Left lobe of liver (tissue), 2 donors: ENCODE measurements around the gene HDAC1. TPM values are rescaled to one million over a fixed set of nuclear protein-coding genes. Genes with fewer than 3 reads are reported as not detected.
"Not testable (repeated sequence)": the region's sequence is repeated elsewhere in the genome, so short reads cannot be mapped to it uniquely, and the experiment has no call there.

Source experiments
- ATAC-seq: fragments of 200-7000 bp; cut with Tn5 transposase; one replicate; pipeline ENCODE4 v1.9.1; 2020; ENCODE audit warnings: mild to moderate bottlenecking, moderate library complexity
- DNase-seq: peaks from one replicate; pipeline ENCODE4 v3.0.0-alpha.2; 2020; ENCODE audit warnings: low spot score
- total RNA-seq: library from RNA; stranded (reverse); gene quantifications from one replicate; pipeline ENCODE4 v1.2.1, GENCODE V29; 2021
- donor health status: DM: no; HTN: no; CAD: no; lungs with moderate emphysema.
- donor health status: DM: no; HTN: yes; CAD: no.

Gene HDAC1
- total RNA-seq, 1 donor from 2014 or later = 29.8 TPM

DNA sequence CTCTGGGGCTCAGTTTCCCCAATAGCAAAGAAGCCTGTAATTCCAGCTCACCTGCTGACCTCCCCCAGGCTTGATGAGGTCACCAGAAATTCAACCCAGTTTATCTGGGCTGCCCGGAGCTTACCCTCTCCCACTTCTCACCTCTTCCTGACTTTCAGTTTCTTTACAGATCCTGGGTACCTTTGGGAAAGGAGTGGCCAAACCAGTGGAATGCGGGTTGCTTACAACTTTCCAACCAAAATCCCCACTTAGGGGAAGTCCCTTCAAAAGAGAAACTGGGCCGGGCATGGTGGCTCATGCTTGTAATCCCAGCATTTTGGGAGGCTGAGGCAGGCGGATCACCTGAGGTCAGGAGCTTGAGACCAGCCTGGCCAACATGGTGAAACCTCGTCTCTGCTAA lies 50.1 kb downstream of the HDAC1 start:
- no peak for ATAC-seq

DNA sequence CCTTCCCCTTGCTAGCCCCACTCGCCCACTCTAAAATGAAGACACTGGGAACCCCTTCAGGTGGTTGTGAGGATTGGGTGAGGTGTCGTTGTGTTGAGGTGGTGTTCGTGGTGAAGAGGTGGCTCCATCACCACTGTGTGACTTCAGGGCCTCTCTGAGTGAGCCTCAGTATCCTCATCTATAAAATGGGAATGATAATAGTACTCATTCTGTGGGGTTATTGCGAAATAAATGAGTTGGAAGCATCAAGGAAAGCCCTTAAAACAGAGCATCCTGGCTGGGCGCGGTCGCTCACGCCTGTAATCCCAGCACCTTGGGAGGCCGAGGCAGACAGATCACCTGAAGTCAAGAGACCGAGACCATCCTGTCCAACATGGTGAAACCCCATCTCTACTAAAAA lies 50.8 kb downstream of the HDAC1 start:
- DNase-seq (no peak), ATAC-seq (no peak)

More for the DNA sequence above, 50.1 kb downstream of the HDAC1 start:
- no peak for DNase-seq

DNA sequence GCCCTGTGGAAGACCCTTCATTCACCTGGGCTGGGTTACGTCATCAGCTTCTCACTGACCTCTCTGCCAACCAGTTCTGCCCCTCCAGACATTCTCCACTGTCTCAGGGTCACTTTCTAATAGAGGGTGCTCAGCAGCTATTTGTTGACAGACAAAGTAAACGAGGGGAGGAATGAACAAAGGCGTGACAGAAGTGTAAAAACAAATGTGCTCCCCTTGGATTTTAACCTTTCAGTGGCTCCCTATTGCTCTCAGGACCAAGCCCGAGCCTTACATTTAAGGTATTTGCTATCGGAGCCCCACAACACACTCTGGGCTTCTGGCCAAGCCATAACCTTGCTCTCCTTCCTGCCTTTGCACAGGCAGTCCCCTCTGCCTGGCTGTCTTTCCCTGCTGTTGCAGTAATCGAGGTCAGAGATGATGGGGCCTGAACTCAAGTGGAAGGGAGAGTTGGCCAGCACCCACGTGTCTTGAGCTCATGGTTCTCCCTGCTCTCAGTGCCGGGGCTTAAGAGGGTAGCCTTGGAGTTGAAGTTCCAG lies 53.5 kb downstream of the HDAC1 start:
- ATAC-seq (peak; percentile 54), DNase-seq (no peak)

DNA sequence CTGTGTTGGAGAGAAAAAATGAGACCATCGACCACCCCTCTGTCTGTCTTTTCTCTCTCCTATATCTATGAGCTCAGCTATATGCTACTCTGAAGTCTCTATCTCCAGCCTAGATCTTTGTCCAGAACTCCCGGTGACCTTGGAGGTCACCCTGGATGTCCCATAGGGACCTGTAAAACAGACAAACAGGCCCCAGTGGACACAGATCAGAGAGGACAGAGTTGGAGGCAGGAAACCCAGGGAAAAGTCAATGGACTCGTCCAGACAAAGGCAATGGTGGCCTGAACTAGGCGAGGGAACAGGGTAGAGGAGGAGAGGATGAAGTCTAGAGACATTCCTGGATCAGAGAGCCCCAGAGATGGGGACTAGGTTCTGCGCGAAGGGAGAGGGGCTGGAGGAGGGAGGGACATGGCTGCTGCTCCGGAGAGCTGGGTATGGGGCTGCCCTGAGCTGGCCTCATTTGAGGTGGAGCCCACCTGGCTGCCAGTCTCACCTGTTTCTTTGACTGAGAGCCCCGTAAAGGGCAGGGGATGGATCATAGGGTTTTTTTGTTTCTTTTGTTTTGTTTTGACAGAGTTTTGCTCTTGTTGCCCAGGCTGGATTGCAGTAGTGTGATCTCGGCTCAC lies 54.8 kb downstream of the HDAC1 start:
- DNase-seq (no peak), ATAC-seq (no peak)

DNA sequence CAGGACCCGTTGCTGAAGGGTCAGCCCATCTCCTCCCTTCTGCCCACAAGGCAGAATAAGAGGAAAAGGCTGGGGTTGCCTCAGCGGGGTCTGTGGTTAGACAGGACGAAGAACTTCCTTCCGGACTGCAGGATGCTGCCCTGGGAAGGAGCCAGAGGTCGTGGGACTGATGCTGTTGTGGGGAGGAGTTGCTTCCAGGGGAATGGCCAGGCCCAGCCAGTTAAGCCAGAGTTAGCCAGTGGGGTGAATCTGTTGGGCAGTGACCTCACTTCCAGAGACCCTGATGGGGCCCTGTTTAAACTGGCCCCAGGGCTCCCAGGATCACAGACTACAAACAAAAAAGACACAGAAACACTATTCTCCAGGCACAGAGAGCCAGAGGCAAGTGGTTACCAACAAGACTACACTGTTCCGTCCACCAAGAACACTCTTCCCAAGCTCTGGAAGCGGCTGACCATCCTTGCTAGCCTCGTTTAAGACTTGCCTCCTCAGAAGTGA lies 57.4 kb downstream of the HDAC1 start:
- ATAC-seq (peak; percentile 2), DNase-seq (peak; percentile 68)

DNA sequence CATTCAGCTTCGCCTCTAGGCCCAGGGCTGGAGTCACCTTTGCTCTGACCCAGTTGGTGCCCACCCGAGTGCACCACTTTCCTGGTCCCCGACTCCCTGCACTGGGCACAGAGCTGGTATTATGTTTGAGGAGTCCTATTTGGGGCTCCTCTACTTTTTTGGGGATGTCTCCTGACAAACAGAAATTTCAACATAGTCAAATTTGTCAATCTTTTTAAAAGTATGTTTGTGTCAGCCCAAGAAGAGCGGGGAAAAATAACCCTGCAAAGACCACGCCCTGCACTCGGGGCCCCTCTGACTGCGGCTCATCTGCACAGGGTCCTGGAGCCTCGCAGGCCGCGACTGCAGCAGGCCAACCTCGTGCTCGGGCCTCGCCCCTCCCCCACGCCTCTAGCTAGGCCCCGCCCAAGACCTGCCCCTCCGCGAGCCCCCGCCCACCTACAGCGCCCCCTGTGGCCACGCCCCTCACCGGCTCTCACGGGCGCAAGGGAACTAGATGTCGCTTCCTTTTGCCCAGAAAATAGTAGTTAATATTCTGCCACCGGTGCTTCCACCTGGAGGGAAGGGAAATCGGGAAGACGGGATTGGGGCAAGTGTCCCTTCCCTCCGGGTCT lies 59.0 kb downstream of the HDAC1 start:
- DNase-seq (no peak), ATAC-seq (peak; percentile 73)

DNA sequence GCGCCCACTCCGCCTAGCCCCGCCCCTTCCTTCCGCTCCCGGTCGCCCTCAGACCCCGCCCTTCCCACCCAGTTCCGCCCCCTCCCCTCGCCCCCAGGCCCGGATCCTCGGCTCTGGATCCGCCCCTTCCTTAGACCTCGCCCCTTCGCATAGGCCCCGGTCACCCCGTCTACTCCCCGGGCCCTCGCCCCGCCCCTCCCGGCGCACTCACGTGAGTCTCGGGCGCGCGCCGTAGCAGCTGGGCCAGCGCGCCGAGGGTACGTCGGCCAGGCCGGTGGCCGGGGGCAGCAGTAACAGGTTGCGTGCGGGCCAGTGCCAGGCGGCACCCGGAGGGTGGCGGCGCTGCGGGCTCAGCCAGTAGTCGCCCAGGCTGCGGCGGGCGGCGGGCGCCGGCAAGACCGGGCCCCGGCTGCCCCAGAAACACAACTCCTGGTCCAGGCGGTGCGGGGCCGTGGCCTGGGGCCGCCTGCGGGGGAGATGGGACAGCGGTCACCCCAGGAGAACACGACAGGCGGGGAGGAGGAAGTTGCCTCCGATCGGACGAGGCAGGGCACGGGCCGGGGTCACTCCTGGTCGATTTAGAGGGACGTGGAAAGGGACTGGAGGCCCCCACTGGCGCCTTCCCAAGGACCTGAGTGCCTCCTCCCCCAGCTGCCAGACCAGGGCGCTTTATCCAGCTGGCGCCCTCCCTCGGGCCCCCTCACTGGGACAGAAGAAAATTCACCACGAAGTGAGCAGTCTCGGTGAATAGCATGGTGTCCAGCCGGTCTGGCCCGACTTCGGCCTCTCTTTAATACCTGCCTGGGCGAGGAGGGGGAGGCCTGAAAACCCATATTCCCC lies 59.7 kb downstream of the HDAC1 start:
- ATAC-seq = peak; percentile 92
- peak; percentile 96 for DNase-seq

DNA sequence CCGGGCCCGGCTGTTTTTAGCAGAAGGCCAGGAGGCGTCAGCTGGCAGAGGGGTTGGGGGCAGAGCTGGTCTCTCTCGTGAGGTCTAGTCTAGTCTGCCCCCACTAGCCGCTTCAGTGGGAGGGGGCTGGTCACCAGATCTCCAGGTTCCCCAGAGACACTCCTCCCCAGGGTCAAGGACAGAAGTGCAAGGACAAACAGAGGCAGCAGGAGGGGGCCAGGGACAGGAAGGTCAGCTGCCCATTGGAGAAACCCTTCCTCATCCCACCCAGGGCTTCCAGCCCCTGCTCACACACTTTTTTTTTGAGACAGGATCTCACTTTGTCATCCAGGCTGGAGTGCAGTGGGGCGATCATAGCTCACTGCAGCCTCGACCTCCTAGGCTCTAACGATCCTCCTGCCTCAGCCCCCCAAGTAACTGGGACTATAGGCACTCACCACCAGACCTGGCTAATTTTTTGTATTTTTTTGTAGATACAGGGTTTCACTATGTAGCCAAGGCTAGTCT lies 60.4 kb downstream of the HDAC1 start:
- DNase-seq = no peak
- ATAC-seq = no peak

DNA sequence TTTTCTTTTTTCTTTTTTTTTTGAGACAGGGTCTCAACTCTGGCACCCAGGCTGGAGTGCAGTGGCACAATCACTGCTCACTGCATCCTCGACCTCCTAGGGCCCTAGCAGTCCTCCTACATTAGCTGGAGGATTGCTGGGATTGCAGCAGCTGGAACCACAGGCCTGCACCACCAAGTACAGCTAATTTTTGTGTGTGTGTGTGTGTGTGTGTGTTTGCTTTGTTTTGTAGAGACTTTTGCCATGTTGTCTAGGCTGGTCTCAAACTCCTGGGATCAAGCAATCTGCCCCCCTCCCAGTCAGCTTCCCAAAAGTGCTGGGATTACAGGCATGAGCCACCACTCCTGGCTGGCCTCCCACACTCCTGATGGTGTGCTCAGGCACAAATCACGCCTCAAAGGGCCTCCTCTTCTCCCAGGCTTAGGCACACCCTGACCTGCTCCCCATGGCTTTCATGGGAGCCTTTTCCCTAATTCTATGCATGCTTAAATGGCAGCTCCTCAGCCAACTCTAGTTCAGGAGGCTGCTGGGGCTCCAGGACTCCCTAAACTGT lies 61.0 kb downstream of the HDAC1 start:
- no peak for ATAC-seq
- no peak for DNase-seq

DNA sequence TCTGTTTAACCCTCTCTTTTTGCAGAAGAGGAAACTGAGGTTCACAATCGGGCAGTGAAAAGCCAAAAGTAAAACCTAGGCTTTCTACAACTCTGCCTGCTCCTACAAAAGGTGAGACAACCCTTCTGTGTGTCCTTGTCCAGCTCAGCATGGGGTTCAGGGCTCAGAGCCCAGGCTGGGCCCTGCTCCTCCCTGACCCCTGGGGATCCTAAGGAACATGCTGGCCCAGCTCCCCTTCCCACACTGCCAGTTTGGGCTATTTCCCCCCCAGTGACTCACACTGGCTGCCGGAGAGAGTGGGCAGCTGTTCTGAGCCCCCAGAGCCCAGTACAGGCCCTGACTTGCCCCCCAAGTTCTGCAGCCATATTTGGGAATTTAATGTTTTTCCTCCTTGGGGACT lies 61.5 kb downstream of the HDAC1 start:
- no peak for ATAC-seq
- DNase-seq = no peak

DNA sequence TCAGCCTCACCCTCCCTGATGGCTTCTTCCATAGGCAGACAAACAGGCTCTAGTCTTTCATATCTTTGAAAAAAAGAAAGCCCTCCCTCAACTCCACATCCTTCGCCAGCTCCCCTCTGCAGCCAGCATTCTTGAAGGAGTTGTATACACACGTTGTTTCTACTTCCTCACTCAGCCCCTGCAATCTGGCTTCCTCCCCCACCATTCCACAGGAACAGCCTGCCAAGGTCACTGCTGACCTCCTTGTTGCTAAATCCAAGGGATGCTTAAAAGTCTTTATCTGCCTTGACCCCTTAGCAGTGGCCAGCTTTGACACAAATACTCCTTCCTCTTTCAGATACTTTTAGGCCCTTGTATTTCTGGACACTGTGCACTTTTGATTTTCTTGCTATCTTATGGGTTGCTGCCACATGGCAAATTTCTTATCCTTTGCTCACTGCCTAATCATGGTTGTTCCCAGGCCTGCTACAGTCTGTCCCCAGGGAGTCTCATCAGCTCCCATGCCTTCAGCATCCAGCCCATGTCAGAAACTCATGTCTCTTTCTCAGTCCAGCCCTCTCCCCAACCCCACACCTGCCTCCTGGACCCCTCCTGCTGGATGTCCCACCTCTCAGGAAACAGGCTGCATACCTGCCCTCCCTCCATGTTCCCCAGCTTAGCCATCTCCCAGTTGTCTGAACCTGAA lies 62.1 kb downstream of the HDAC1 start:
- DNase-seq = no peak
- peak; percentile 3 for ATAC-seq

DNA sequence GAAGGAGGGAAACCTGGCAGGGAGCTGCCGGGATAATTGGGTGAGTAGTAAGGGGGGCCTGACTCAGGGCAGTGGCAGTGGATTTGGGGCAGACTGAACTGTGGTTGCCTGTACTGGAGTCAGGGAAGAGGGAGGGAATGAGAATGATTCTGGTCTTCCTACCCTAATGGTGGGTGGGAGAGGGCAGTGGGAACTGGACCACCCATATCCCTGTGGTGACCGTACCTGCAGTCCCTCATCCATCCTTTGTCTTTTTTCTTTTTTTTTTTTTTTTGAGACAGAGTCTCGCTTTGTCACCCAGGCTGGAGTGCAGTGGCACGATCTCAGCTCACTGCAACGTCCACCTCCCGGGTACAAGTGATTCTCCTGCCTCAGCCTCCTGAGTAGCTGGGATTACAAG lies 63.9 kb downstream of the HDAC1 start:
- DNase-seq, ATAC-seq: not testable (repeated sequence)

DNA sequence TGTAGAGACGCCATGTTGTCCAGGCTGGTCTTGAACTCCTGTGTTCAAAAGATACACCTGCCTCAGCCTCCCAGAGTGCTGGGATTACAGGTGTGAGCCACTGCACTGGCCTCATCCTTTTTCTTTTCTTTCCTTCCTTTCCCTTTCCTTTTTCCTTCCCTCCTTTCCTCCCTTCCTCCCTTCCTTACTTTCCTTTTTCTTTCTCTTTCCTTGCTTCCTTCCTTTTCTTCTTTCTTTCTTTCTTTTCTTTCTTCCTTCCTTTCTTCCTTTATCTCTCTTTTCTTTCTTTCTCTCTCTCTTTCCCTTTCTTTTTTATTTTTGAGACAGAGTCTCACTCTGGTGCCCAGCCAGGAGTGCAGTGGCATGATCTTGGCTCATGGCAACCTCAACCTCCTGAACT lies 64.6 kb downstream of the HDAC1 start:
- no peak for DNase-seq
- ATAC-seq = no peak

DNA sequence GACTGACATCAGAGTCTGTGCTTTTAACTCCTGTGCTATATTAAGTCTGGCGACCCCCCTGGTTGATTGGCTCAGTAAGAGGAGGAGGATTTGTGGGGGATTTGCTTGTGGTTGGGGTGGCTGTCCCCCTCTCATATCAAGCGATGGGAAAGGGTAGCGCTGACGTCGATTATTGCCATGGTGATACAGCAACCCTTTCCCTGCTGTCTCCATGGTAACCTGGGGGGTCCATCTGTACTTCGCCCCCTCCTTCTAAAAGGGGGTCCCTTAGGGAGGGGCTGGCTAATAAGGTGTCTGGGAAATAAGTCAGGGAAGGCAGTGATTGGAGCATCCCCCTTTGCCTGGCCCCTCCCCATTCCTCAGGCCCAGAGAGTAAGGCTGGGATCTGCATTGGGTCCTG lies 65.7 kb downstream of the HDAC1 start:
- ATAC-seq (no peak), DNase-seq (no peak)

DNA sequence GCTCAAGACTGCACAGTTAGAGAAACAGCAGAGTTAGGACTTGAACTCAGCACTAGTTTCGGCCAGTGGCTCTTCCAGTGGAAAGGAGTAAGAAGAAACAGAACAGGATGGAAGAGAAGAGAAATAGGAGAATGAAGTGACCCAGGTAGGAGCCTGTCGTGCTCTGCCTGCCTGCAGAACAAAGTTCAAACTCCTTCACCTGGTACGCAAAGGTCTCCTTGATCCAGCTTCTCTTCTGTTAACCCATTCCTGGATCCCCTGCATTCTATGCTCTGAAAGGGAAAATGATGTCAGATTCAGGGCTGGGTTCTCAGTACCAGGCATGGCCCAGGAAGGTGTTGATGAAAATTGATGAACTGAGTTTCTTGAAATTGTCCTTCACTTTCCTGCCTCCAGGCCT lies 66.6 kb downstream of the HDAC1 start:
- ATAC-seq (peak; percentile 21), DNase-seq (no peak)

DNA sequence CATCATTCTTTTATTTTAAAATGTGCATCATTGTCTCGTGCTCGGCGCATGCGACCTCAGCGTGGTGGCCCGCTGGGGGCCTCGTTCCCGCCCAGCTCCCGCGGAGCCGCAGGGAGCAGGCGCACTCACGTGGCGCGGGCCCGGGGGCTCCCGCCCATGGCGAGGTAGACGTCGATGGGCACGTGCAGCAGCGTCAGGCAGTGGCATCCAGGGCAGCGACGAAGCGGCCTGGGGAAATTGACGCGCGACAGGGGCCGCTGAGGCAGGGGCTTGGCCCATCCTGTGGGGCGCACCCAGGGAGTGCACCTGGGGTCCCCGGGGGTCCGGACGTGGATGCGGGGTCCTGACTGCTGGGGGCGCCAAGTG lies 69.4 kb downstream of the HDAC1 start:
- DNase-seq (no peak), ATAC-seq (no peak)

DNA sequence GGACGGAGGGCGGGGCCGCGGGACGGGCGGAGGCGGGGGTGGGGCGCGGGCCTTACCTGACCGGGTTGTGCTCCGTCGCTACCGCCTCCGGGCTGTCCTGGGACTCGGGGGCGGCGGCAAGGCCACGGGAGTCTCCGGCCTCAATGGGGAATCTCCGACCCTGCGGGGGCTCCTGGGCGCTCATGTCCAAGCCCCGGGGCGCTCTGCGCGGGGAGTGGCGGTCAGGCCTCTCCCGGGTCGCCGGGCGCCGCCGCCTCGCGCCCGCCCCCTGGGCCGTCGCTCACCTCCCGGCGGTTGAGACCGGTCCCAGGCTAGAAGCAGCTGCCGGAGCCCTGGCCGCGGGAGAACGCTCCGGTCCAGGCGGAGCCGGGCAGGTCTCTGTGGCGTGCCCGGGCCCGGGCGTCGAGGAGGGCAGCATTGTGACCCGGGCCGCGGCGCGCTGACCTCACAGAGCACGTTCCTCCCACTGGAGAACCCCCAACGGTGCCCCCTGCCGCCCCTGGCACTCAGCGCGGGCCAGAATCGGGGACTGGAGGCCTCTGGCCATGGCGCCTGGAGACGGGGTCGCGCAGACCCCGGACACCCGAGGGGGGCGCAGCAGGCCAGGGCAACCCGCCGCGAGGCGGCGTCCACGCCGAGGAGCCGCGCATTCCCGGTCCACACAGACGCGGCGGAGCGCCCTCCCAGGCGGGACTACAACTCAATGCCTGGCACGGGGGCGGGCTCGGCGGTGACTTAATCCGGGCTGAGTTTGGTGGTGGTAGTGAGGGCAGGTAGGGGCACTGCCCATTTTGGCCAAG lies 70.0 kb downstream of the HDAC1 start:
- peak; percentile 69 for DNase-seq
- peak; percentile 67 for ATAC-seq

DNA sequence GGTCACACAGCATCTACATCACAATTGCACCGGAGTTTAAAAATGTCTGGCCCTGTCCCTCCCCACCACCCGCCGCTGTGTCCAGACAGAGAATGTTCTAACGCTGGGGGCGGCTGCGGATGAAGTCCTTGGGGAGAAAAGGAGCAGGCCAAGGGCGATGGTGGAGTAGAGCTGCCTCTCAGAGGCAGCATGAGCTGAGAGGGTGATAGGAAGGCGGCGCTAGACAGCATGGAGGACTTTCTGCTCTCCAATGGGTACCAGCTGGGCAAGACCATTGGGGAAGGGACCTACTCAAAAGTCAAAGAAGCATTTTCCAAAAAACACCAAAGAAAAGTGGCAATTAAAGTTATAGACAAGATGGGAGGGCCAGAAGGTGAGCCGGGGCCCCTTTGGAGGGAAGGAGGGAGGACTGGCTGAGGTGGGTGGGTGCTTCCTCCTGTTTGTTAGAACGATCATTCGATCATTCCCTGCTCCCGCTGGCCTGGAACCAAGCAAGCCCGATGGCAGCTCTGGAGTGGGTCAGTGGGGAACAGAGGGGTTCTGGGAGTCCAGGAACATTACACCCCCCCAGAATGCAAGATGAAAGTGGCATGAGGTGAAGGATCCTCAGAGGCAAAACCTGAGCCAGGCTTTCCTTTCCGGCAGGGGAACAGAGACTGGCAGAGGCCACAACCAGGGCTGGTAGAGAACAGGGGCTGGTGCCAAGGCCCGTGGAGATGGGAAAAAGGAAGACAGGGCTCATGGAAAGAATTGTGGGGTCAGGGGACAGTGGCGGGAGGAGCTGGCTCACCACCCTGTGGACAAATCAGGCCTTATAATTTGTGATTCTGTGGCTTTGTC lies 70.8 kb downstream of the HDAC1 start, which contains the start of the genes FAM229A and TSSK3:
TSS of gene FAM229A (minus strand) at position 12 of the 840 bp plus-strand sequence. CDS start 394 bp downstream, outside the sequence.
TSS of gene TSSK3 (plus strand) at position 66 of the 840 bp plus-strand sequence. CDS start at position 229, 163 bp downstream.
- DNase-seq = no peak
- no peak for ATAC-seq
